Activated CD4-positive, alpha-beta T cell treated with anti-CD3 and anti-CD28 coated beads for 24 hours (primary cell): ENCODE measurements around the gene KPNA6.

Source experiments
- DNase-seq, 2 donors: peaks; one replicate each; pipeline ENCODE4 v3.0.0-alpha.2; 2020; ENCODE audit warnings: low read depth in 2 of 2

KPNA6 gene

DNA sequence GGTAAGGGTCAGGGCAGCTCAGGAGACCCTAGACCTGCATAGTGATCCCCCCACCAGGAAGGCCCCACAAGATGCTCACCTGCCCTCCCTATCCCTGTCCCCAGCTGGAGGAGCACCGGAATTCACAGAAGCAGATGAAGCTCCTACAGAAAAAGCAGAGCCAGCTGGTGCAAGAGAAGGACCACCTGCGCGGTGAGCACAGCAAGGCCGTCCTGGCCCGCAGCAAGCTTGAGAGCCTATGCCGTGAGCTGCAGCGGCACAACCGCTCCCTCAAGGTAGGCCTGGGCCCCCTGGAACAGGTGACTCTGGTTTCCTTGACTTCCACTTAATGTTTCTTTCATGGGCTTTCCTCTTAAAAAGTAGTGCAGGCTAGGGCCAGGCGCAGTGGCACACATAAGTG, 80.0 kb downstream of the KPNA6 start:
- DNase-seq, result no peak

DNA sequence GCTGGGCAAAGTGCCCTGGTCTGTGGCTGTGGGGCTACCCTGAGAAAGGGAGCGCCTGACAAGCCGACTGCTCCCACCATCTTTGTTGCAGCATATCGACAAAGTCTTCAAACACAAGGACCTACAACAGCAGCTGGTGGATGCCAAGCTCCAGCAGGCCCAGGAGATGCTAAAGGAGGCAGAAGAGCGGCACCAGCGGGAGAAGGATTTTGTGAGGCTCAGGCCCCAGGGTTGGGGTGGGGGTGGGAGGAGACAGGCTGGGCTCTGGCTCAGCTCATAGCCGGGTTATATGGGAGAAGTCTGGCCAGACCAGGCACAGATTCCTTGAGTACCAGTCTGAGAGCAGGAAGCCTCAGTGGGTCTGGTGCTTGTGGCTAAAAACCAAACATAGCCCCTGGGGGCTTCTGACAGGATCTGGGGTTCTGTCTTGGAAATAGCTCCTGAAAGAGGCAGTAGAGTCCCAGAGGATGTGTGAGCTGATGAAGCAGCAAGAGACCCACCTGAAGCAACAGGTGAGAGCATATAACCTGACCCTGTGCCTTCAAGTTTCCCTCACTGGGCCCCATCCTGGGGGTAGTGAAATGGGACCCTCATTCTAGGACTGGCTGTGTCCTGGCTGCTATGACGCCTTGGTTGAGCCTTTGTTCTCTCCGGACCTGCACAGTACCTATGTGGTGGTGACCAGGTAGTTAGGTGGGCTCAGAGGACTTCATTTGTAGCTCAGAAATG, 84.5 kb downstream of the KPNA6 start:
- no peak for DNase-seq

DNA sequence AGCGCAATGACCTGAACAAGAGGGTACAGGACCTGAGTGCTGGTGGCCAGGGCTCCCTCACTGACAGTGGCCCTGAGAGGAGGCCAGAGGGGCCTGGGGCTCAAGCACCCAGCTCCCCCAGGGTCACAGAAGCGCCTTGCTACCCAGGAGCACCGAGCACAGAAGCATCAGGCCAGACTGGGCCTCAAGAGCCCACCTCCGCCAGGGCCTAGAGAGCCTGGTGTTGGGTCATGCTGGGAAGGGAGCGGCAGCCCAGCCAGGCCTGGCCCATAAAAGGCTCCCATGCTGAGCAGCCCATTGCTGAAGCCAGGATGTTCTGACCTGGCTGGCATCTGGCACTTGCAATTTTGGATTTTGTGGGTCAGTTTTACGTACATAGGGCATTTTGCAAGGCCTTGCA, 87.1 kb downstream of the KPNA6 start:
- DNase-seq, result no peak

DNA sequence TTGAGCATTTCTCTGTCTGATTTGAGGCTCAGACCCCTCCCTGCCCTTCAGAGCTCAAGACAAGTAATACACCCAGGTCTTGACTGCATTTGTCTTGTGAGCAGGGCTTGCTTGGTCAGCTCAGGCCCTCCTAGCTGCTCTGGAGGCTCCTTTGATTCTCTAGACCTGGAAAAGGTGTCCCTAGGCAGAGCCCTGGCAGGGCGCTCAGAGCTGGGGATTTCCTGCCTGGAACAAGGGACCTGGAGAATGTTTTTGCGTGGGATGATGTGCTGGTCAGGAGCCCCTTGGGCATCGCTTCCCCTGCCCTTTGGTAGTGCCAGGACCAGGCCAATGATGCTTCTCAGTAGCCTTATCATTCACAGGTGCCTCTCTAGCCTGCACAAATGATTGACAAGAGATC, 87.7 kb downstream of the KPNA6 start:
- DNase-seq, result no peak

GRCh38 chr1:32195972-32196823, 88.3 kb downstream of the KPNA6 start:
- DNase-seq, result no peak

DNA sequence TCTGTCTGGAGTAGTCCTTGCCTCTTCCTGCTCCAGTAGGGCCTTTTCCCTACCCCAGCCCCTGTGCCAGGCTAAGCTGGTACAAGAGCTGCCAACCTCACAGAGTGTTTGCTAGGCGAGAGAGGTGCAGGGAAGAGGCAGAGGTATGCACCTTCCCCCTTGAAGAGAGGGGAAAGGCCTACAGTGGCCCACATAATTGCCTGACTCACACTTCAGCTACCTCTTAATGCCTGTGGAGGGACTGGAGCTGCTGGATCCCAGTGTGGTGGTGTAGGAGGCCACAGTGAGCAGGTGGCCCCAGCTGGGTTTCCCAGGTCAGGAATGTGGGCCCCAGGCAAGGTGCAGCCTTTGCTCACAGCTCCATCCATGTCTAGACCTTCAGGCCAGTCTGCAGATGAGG, 89.2 kb downstream of the KPNA6 start:
- DNase-seq, result no peak

GRCh38 chr1:32197837-32198236, 90.0 kb downstream of the KPNA6 start:
- no peak for DNase-seq

DNA sequence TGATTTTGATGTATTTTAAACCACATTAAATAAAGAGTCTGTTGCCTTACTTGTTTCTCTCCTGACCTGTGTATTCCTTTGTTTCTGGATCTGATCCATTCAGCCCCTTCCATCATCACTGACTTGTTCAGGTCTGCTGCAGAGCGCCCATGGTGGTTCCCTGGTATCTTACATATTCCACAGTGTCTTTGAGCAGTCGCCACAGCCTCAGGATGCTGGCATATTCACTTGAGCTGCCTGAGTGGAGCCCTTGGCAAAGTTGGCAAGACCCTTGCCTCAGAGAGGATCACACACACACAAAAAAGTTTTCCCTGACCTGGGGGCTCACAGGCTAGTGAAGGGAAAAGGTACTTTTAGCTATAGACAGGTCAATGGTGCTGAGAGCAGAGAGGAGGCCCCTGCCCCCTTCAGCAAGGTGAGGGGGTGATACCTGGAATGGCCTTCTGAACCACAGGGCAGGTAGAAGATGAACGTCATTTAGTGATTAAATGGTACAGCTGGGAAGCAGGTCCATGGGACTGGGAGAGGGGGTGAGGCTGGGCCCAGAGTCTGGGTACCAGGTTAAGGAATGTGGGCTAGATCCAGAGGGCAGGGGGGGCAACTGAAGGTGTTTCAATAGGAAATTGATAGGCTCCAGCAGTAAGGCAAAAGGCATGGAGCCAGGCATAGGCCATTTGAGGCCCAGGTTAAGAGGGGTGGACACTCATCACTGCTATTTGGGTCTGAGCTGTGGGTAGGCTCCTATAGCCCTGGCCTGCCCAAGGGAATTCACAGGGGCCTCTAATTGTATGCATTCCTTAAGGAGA, 90.6 kb downstream of the KPNA6 start:
- no peak for DNase-seq

- DNase-seq, result no peak
Measured at GRCh38 chr1:32199043-32199716, 91.3 kb downstream of the KPNA6 start.

- no peak for DNase-seq
Measured at GRCh38 chr1:32199717-32200072, 91.8 kb downstream of the KPNA6 start.

GRCh38 chr1:32200226-32201010, 92.6 kb downstream of the KPNA6 start, which contains the start of gene CCDC28B:
Gene CCDC28B (plus strand): TSS chr1:32200595. CDS start chr1:32201936, 1,341 bp downstream.
- peak in 1 of 2 donors; percentile 29 for DNase-seq

DNA sequence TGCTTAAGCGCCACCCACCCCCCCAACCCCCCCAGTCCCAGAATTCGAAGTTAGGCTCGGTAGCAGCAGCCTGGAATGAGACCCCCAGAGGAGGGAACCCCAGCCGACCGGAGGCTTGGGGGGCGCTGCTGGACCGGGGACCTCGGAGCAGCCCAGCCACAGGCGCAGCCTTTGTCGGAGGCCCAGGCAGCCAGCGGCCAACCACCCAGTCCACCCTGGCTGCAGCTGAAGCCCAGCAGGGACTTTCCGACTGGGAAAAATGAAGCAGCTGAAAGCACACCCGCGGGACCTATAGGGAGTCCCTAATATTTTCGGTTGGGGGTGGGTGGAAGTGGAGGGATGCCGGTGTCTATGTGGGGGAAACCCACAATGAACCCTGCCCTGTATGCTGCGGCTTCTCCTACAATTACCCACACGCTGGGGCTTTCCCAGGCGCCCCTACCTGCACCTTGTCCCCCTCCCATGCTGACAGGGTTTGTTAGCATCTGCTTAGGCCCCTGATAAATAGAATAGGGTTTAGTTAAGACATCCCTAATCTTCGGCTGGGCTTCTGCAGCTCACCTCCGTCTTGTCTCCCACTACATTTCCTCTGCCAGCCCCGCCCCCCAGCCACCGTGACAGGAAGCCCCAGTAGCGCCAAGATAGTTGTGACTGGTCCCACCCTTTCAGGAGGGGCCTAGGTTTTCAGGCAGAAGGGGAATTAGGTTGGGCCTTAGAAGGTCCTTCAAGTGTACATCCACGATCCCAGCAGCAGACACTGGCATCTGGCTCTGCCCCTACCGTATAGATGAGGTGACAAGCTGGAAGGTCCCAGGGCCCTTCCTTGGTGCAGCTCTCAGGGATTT, 93.4 kb downstream of the KPNA6 start:
- peak; percentile 68 to 80 for DNase-seq

DNA sequence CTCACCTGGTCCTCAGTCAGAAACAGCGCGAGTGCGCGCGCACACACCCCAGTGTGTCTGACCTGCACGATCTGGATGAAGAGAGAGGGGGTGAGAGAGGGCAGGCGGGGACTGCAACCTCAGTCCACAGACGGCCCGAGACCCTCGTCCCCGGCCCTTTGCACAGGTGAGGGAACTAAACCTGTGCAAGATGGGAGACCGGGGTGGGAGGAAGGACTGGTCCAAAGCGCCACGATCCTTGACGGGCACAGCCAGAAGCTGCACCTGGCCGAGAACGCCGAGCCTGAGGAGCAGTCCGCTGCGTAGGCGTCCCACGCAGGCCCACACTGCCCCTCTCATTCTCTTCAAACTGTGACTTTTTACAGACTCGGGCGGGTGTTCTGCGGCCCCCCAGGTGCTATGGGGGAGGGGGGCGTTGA, 97.1 kb downstream of the KPNA6 start:
- no peak for DNase-seq

DNA sequence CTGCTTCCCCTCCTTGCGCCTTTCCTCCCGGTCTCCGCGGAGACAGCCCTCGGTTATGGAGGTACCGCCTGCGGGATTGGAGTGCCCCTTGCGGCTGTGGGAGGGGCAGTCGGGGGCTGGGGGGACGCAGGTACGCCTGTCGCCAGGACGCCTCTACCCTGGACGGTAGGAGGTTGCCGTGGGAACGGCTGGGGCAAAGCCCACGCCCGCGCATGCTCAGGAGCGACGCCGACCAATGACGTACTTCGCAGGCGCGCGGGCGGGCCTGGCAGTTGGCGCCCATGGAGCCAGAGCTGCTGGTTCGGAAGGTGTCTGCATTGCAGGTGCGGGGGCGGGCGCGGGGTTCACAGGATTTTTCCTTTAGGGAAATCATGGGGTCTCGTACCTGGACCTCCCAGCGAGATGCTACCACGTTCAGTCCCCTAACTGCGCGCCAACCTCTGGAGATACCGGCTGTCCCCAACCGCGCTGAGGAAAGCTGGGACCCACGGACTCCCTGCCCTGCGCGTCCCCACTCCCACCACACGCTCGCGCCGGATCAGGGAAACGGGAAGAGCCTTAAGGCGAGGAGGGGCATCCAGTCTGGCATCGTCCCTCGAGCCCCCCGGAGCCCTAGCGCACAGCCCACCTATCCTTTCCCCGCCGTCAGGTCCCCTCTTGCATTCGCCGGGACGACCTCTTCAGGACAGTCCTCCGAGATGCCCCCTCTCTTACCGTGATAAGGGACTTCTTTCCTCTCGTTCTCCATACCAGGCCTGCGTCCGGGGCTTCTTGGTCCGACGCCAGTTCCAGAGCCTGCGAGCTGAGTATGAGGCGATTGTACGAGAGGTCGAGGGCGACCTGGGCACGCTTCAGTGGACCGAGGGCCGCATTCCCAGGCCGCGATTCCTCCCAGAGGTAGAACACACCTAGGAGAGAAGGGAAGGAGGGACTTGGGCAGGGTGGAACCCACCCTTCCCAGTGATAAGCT, 97.8 kb downstream of the KPNA6 start, which contains the start of gene IQCC:
Gene IQCC, plus strand, starts transcription at position 271 of the 970 bp plus-strand sequence. Its CDS starts 11 bp downstream, at position 282.
- DNase-seq, result peak; percentile 74 to 79

GRCh38 chr1:32208469-32208868, 100.6 kb downstream of the KPNA6 start:
- DNase-seq, result no peak

GRCh38 chr1:32208891-32209328, 101.1 kb downstream of the KPNA6 start, which contains the start of gene DCDC2B:
Gene DCDC2B (plus strand): TSS chr1:32209089. CDS start chr1:32209094, 5 bp downstream.
- DNase-seq, result no peak

- DNase-seq, result peak; percentile 39 to 47
Measured at GRCh38 chr1:32215629-32216480, 108.0 kb downstream of the KPNA6 start.
